ENCODE data around the gene CA5A. TPM values are rescaled to one million over a fixed set of nuclear protein-coding genes. Genes with fewer than 3 reads are reported as not detected.
"Not testable (repeated sequence)": the region's sequence is repeated elsewhere in the genome, so short reads cannot be mapped to it uniquely, and the experiment has no call there.

Gene CA5A
- total RNA-seq, 1 experiment from 2014 or later = not detected

GRCh38 chr16:87919681-87919994, 16.7 kb downstream of the CA5A start:
- H3K4me1 ChIP-seq (ENCODE audit: low read length) = peaks cover 13% of the 10 kb centered on the region
- no peak for DNase-seq
- no peak overlapping the region for H2AFZ ChIP-seq (ENCODE audit: low read length)
- no peak overlapping the region for H3K27ac ChIP-seq (ENCODE audit: low read length)
- no peaks in the 10 kb centered on the region for H3K9me3 ChIP-seq (ENCODE audit: low read length)
- no peak overlapping the region for H3K4me2 ChIP-seq (ENCODE audit: low read depth, low read length, poor library complexity, severe bottlenecking)
- no peaks in the 10 kb centered on the region for H3K27me3 ChIP-seq (ENCODE audit: low read length)
- no peaks in the 10 kb centered on the region for H3K79me2 ChIP-seq (ENCODE audit: low read length)
- no peaks in the 10 kb centered on the region for H3K9me2 ChIP-seq (replicated peaks; ENCODE audit: insufficient read depth, low read length)
- no peaks in the 10 kb centered on the region for H4K20me1 ChIP-seq (ENCODE audit: insufficient read depth, low read depth, low read length)
- H3K4me3 ChIP-seq (ENCODE audit: low read length) = no peak overlapping the region
- H3K9ac ChIP-seq (ENCODE audit: low read length) = no peak overlapping the region
- no peaks in the 10 kb centered on the region for H3K36me3 ChIP-seq (ENCODE audit: insufficient read depth, low read length)

GRCh38 chr16:87918866-87919680, 17.3 kb downstream of the CA5A start:
- no peak overlapping the region for H3K9ac ChIP-seq (ENCODE audit: low read length)
- H3K27ac ChIP-seq (ENCODE audit: low read length) = no peak overlapping the region
- peaks cover 7% of the 10 kb centered on the region for H3K4me1 ChIP-seq (ENCODE audit: low read length)
- no peaks in the 10 kb centered on the region for H3K9me3 ChIP-seq (ENCODE audit: low read length)
- H2AFZ ChIP-seq (ENCODE audit: low read length) = no peak overlapping the region
- H3K27me3 ChIP-seq (ENCODE audit: low read length) = no peaks in the 10 kb centered on the region
- no peaks in the 10 kb centered on the region for H3K9me2 ChIP-seq (replicated peaks; ENCODE audit: insufficient read depth, low read length)
- H3K36me3 ChIP-seq (ENCODE audit: insufficient read depth, low read length) = no peaks in the 10 kb centered on the region
- DNase-seq = no peak
- H3K4me2 ChIP-seq (ENCODE audit: low read depth, low read length, poor library complexity, severe bottlenecking) = no peak overlapping the region
- no peaks in the 10 kb centered on the region for H3K79me2 ChIP-seq (ENCODE audit: low read length)
- H4K20me1 ChIP-seq (ENCODE audit: insufficient read depth, low read depth, low read length) = no peaks in the 10 kb centered on the region
- no peak overlapping the region for H3K4me3 ChIP-seq (ENCODE audit: low read length)

- Histone ChIP-seq H3K4me3 (ENCODE audit: low read length) (no peak overlapping the region), H3K27me3 (ENCODE audit: low read length) (no peaks in the 10 kb centered on the region), H3K79me2 (ENCODE audit: low read length) (no peaks in the 10 kb centered on the region), H2AFZ (ENCODE audit: low read length) (no peak overlapping the region), H3K36me3 (ENCODE audit: insufficient read depth, low read length) (no peaks in the 10 kb centered on the region), H3K27ac (ENCODE audit: low read length) (no peak overlapping the region), H3K9ac (ENCODE audit: low read length) (no peak overlapping the region), H4K20me1 (ENCODE audit: insufficient read depth, low read depth, low read length) (no peaks in the 10 kb centered on the region), H3K4me1 (ENCODE audit: low read length) (peaks cover under 1% of the 10 kb centered on the region; the same call in 1 of the 2 replicates), H3K9me3 (ENCODE audit: low read length) (no peaks in the 10 kb centered on the region), H3K9me2 (replicated peaks; ENCODE audit: insufficient read depth, low read length) (no peaks in the 10 kb centered on the region), H3K4me2 (ENCODE audit: low read depth, low read length, poor library complexity, severe bottlenecking) (no peak overlapping the region)
- DNase-seq = no peak
These were observed 18.0 kb downstream of the CA5A start for GRCh38 chr16:87918338-87918737.

GRCh38 chr16:87917503-87917902, 18.8 kb downstream of the CA5A start:
- H3K4me2 ChIP-seq (ENCODE audit: low read depth, low read length, poor library complexity, severe bottlenecking) = no peak overlapping the region
- no peaks in the 10 kb centered on the region for H3K27me3 ChIP-seq (ENCODE audit: low read length)
- H3K9me2 ChIP-seq (replicated peaks; ENCODE audit: insufficient read depth, low read length) = no peaks in the 10 kb centered on the region
- no peak overlapping the region for H3K4me3 ChIP-seq (ENCODE audit: low read length)
- no peaks in the 10 kb centered on the region for H3K9me3 ChIP-seq (ENCODE audit: low read length)
- no peaks in the 10 kb centered on the region for H4K20me1 ChIP-seq (ENCODE audit: insufficient read depth, low read depth, low read length)
- no peaks in the 10 kb centered on the region for H3K4me1 ChIP-seq (ENCODE audit: low read length)
- no peaks in the 10 kb centered on the region for H3K36me3 ChIP-seq (ENCODE audit: insufficient read depth, low read length)
- no peak overlapping the region for H3K27ac ChIP-seq (ENCODE audit: low read length)
- H3K79me2 ChIP-seq (ENCODE audit: low read length) = no peaks in the 10 kb centered on the region
- no peak overlapping the region for H2AFZ ChIP-seq (ENCODE audit: low read length)
- H3K9ac ChIP-seq (ENCODE audit: low read length) = no peak overlapping the region
- no peak for DNase-seq

- Histone ChIP-seq H4K20me1 (ENCODE audit: insufficient read depth, low read depth, low read length) (no peaks in the 10 kb centered on the region), H3K27me3 (ENCODE audit: low read length) (no peaks in the 10 kb centered on the region), H3K4me3 (ENCODE audit: low read length) (no peak overlapping the region), H3K9ac (ENCODE audit: low read length) (no peak overlapping the region), H3K4me1 (ENCODE audit: low read length) (peaks cover 8% of the 10 kb centered on the region), H2AFZ (ENCODE audit: low read length) (no peak overlapping the region), H3K36me3 (ENCODE audit: insufficient read depth, low read length) (no peaks in the 10 kb centered on the region), H3K79me2 (ENCODE audit: low read length) (no peaks in the 10 kb centered on the region), H3K4me2 (ENCODE audit: low read depth, low read length, poor library complexity, severe bottlenecking) (no peak overlapping the region), H3K9me2 (replicated peaks; ENCODE audit: insufficient read depth, low read length) (no peaks in the 10 kb centered on the region), H3K9me3 (ENCODE audit: low read length) (no peaks in the 10 kb centered on the region), H3K27ac (ENCODE audit: low read length) (no peak overlapping the region)
- no peak for DNase-seq
These were observed 21.5 kb downstream of the CA5A start for GRCh38 chr16:87914812-87915211.

- H3K4me2 ChIP-seq (ENCODE audit: low read depth, low read length, poor library complexity, severe bottlenecking); H3K36me3 ChIP-seq (ENCODE audit: insufficient read depth, low read length); H3K4me3 ChIP-seq (ENCODE audit: low read length); H3K4me1 ChIP-seq (ENCODE audit: low read length); H4K20me1 ChIP-seq (ENCODE audit: insufficient read depth, low read depth, low read length); H3K9me3 ChIP-seq (ENCODE audit: low read length); H3K27ac ChIP-seq (ENCODE audit: low read length); H3K9me2 ChIP-seq (replicated peaks; ENCODE audit: insufficient read depth, low read length); DNase-seq; H3K27me3 ChIP-seq (ENCODE audit: low read length); H3K79me2 ChIP-seq (ENCODE audit: low read length); H3K9ac ChIP-seq (ENCODE audit: low read length); H2AFZ ChIP-seq (ENCODE audit: low read length): not testable (repeated sequence)
These were observed 22.2 kb downstream of the CA5A start for GRCh38 chr16:87914021-87914725.

- H3K4me1 ChIP-seq (ENCODE audit: low read length) = peaks cover 12% of the 10 kb centered on the region
- not testable (repeated sequence) for H3K79me2 ChIP-seq (ENCODE audit: low read length); H3K27me3 ChIP-seq (ENCODE audit: low read length); H3K9ac ChIP-seq (ENCODE audit: low read length); H3K9me2 ChIP-seq (replicated peaks; ENCODE audit: insufficient read depth, low read length); H2AFZ ChIP-seq (ENCODE audit: low read length); H3K4me3 ChIP-seq (ENCODE audit: low read length); H3K9me3 ChIP-seq (ENCODE audit: low read length); H3K27ac ChIP-seq (ENCODE audit: low read length); H3K36me3 ChIP-seq (ENCODE audit: insufficient read depth, low read length); H4K20me1 ChIP-seq (ENCODE audit: insufficient read depth, low read depth, low read length); H3K4me2 ChIP-seq (ENCODE audit: low read depth, low read length, poor library complexity, severe bottlenecking); DNase-seq
These were observed 23.6 kb downstream of the CA5A start for GRCh38 chr16:87912691-87913090.

- Histone ChIP-seq H3K4me2 (ENCODE audit: low read depth, low read length, poor library complexity, severe bottlenecking) (peak overlapping the region; percentile 27), H3K4me1 (ENCODE audit: low read length) (peaks cover 12% of the 10 kb centered on the region)
- peak; percentile 78 for DNase-seq
- H3K9ac ChIP-seq (ENCODE audit: low read length); H4K20me1 ChIP-seq (ENCODE audit: insufficient read depth, low read depth, low read length); H3K36me3 ChIP-seq (ENCODE audit: insufficient read depth, low read length); H3K9me2 ChIP-seq (replicated peaks; ENCODE audit: insufficient read depth, low read length); H3K9me3 ChIP-seq (ENCODE audit: low read length); H3K27me3 ChIP-seq (ENCODE audit: low read length); H3K79me2 ChIP-seq (ENCODE audit: low read length); H3K4me3 ChIP-seq (ENCODE audit: low read length); H3K27ac ChIP-seq (ENCODE audit: low read length); H2AFZ ChIP-seq (ENCODE audit: low read length): not testable (repeated sequence)
These were observed 25.1 kb downstream of the CA5A start for GRCh38 chr16:87911106-87911763.
